ENCODE results near the gene FAHD2A. TPM values are rescaled to one million over a fixed set of nuclear protein-coding genes. Genes with fewer than 3 reads are reported as not detected.
"Not testable (repeated sequence)": the region's sequence is repeated elsewhere in the genome, so short reads cannot be mapped to it uniquely, and the experiment has no call there.

FAHD2A gene, protein sequence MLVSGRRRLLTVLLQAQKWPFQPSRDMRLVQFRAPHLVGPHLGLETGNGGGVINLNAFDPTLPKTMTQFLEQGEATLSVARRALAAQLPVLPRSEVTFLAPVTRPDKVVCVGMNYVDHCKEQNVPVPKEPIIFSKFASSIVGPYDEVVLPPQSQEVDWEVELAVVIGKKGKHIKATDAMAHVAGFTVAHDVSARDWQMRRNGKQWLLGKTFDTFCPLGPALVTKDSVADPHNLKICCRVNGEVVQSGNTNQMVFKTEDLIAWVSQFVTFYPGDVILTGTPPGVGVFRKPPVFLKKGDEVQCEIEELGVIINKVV
- total RNA-seq (2014; rRNA removed; shearing (Covaris generic)), result 43.5 and 55.3 TPM in 2 replicates

- DNase-seq (ENCODE audit: low spot score), result peak; percentile 85
Measured at GRCh38 chr2:95402370-95403203, at the start of gene FAHD2A. Gene FAHD2A, plus strand, starts transcription at chr2:95402708. Its CDS starts 2,851 bp downstream, at chr2:95405559.

GRCh38 chr2:95353055-95353575 lies 49.4 kb upstream of the FAHD2A start:
- no peak for DNase-seq (ENCODE audit: low spot score)

- no peak for DNase-seq (ENCODE audit: low spot score)
Measured at GRCh38 chr2:95353613-95354468, 48.7 kb upstream of the FAHD2A start.

DNA sequence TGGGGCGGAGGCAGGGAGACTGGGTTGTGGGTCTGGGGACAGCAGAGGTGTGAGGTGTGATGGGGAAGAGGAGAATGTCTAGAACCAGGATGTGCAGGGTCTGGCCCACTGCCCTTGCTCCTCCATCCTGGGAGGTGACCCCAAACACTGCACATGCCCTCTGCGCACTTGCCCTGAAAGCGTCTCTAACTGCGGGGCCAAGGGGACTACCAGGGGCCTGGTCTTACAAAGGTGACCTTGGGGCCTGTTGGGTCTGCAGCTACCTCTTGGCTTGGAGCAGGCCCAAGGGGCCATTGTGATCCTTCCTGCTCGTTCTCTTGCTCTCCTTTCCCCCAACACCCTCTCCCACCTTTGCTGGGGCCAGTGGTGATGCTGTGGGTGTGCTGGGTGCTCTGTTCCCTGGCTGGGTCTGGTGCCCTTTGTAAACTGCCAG lies 48.0 kb upstream of the FAHD2A start:
- no peak for DNase-seq (ENCODE audit: low spot score)

DNA sequence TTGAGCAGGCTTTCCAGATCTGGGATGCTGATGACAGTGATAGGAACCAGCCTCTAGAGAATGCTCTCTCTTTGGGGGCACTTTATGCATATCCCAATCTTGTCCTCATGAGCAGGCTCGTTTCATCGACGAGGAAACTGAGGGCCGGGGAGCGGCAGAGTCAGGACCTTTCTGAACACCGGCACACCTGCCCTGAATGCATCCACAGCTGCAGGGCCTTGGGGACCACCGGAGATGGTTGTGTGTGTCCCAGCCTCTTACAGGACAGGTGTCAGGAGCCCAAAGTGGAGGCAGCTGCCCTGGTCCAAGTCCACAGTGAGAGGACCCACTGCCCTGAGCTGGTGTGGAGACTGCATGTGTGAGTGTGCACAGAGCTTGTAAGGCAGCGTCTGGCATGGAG lies 47.6 kb upstream of the FAHD2A start:
- DNase-seq (ENCODE audit: low spot score), result no peak

DNA sequence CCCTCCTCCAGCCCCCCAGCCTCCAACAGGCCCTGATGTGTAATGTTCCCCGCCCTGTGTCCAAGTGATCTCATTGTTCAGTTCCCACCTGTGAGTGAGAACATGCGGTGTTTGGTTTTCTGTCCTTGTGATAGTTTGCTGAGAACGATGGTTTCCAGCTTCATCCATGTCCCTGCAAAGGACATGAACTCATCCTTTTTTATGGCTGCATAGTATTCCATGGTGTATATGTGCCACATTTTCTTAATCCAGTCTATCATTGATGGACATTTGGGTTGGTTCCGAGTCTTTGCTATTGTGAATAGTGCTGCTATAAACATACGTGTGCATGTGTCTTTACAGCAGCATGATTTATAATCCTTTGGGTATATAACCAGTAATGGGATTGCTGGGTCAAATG lies 47.0 kb upstream of the FAHD2A start:
- not testable (repeated sequence) for DNase-seq (ENCODE audit: low spot score)

GRCh38 chr2:95356821-95357700 lies 45.4 kb upstream of the FAHD2A start:
- no peak for DNase-seq (ENCODE audit: low spot score)

GRCh38 chr2:95357717-95358280 lies 44.7 kb upstream of the FAHD2A start:
- no peak for DNase-seq (ENCODE audit: low spot score)

GRCh38 chr2:95359031-95359430 lies 43.5 kb upstream of the FAHD2A start:
- DNase-seq (ENCODE audit: low spot score), result peak; percentile 63

DNA sequence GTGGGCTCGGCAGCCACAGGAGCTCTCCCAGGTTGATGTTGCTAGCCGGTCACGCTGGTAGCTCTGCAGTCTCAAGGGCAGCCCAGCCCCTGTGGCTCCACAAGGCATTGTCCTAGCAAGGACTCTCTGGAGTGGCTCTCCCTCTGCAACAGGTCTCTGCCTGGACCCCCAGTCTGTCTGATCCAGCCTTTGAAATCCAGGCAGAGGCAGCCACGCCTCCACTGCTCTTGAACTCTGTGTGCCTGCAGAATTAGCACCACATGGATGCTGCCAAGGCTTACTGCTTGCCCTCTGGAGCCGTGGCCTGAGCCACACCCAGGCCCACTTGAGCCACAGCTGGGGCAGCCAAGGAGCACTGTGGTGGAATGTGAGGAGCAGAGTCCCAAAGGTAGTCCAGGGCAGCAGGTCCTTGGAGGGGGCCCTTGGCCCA lies 43.0 kb upstream of the FAHD2A start:
- no peak for DNase-seq (ENCODE audit: low spot score)

GRCh38 chr2:95361216-95361980 lies 41.1 kb upstream of the FAHD2A start:
- no peak for DNase-seq (ENCODE audit: low spot score)

DNA sequence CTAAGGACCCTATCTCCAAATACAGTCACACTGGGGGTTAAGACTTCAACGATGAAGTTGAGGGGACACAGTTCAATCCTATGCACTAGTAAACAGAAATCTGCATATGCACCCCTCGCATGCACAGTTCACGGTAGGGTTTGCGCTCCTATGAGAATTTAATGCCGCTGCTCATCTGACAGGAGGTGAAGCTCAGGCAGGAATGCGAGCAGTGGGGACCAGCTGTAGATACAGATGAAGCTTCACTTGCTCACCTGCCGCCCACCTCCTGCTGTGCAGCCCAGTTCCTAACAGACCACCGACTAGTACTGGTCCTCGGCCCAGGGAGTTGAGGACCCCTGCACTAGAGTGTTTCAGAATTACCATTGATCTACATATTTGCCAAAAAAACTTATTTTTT lies 40.0 kb upstream of the FAHD2A start:
- DNase-seq (ENCODE audit: low spot score), result no peak

DNA sequence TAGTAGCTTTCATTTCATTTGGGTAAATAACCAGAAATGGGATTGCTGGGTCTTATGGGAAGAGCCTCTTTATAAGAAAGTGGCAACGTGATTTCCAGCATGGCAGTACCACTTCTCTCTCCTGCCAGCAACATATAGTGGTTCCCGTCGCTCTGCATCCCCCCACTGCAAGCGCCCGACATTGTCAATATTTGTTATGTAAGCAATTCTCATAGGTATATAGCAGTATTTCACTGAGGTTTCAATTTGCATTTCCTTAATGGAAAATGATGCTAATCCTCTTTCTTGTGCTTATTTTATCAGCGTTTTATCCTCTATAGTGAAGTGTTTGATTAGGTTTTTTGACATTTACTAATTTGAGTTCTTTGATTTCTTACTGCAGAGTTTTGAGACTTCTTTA lies 36.0 kb upstream of the FAHD2A start:
- DNase-seq (ENCODE audit: low spot score), result no peak

- no peak for DNase-seq (ENCODE audit: low spot score)
Measured at GRCh38 chr2:95372216-95372829, 30.2 kb upstream of the FAHD2A start.

DNA sequence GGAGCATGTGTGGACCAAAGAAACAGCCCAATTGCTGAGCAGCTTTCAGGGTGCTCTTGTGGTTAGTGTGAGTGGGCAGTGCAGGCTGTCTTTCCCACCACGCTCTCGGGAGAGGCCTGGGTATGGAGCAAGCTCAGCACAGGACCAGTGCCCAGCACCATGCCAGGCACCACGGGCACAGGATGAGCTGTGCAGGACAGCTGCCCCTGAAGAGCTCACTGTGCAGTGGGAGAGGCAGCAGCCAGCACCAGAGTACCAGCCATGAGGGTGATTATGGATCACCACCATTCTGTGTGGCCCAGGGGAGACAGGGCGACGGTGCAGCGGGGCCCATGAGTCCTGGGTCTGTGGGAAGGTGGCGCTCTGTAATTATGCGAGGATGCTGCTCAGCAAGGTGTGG lies 29.7 kb upstream of the FAHD2A start:
- no peak for DNase-seq (ENCODE audit: low spot score)

DNA sequence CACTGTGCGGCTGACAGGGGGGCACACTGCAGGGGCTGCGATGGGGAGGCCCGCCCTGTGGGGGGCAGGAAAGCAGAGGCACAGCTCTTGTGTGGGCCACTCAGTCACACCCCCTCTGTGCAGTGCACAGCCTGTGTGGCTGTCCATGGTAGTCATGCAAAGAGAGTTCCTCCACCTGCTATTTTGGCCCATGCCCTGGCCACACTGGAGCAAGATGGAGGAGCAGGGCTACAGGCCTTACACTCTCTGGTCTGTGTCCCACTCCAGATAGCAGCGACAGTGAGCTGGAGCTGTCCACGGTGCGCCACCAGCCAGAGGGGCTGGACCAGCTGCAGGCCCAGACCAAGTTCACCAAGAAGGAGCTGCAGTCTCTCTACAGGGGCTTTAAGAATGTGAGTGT lies 28.5 kb upstream of the FAHD2A start:
- DNase-seq (ENCODE audit: low spot score), result no peak

DNA sequence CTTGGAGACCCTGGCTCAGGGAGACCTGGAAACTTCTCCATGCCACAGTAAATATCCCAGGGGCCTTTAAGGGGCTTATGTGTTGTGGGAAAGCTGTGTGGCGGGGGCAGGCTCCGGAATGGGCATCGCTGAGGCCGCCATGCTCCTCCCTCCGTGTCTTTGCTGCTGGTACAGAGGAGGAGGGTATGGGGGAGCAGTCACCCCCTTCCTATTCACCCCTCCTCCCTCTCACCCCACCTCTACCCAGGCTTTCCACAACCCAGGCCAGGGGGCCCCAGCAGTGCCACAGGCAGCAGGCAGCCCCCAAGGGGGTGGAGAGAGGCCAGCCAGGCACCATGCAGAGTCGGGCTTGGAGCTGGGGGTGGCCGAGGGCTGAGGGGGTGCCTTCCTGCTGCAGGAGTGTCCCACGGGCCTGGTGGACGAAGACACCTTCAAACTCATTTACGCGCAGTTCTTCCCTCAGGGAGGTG lies 28.0 kb upstream of the FAHD2A start:
- no peak for DNase-seq (ENCODE audit: low spot score)

- DNase-seq (ENCODE audit: low spot score), result peak; percentile 10
Measured at GRCh38 chr2:95374921-95375471, 27.5 kb upstream of the FAHD2A start.

All from A172 (cell line).